Measurements from ENCODE around the gene NCBP1.

- TF ChIP-seq POLR2AphosphoS5 (IDR thresholded peaks at IDR 0.05; ENCODE audit: borderline replicate concordance, low read depth, low read length), result no peak
- no peak for TF ChIP-seq EZH2 (IDR thresholded peaks at IDR 0.05)
- no peak for TF ChIP-seq FOXP2 (optimal IDR thresholded peaks at IDR 0.05; ENCODE audit: control extremely low read depth, extremely low read length, insufficient read depth)
Observed at GRCh38 chr9:97703437-97704344, 70.1 kb downstream of the NCBP1 start.
